GM12878 (cell line): ENCODE results near the gene CCDC120. TPM values are rescaled to one million over a fixed set of nuclear protein-coding genes. Genes with fewer than 3 reads are reported as not detected.

Experiments
- ATAC-seq: fragments of 200-7000 bp; cut with Tn5 transposase; 3 replicates; pipeline ENCODE4 v1.9.1; 2020; ENCODE audit warnings: mild to moderate bottlenecking, moderate library complexity
- BruUV-seq: library from RNA; stranded (reverse); fragments of 400-500 nt; replicated peaks from 2 replicates; lab custom pipeline; 2021; lab: Mats Ljungman, UMichigan
- CTCF ChIA-PET: fragments of 300-600 bp; sonication (Branson Sonifier 250); formaldehyde crosslinking; extraction: SDS; loops from one replicate; lab custom pipeline; 2021; ENCODE audit warnings: inconsistent platforms; lab: Yijun Ruan, JAX
- POLR2A ChIA-PET: fragments of 350-600 bp; formaldehyde crosslinking; extraction: SDS; loops from one replicate; lab custom pipeline; 2021; ENCODE audit warnings: inconsistent platforms; lab: Charles Lee
- RAD21 ChIA-PET: fragments of 300-600 bp; sonication (Branson Sonifier 250); formaldehyde crosslinking; loops from one replicate; lab custom pipeline; 2023; ENCODE audit warnings: antibody characterized with exemption; ENCODE audit not compliant: unreplicated experiment; lab: Charles Lee
- SMC1A ChIA-PET: fragments of 300-600 bp; sonication (Branson Sonifier 250); formaldehyde crosslinking; loops from one replicate; lab custom pipeline; 2023; ENCODE audit not compliant: unreplicated experiment, uncharacterized antibody; lab: Charles Lee
- DNase-seq: peaks from one replicate; pipeline ENCODE4 v3.0.0-alpha.2; 2011; ENCODE audit warnings: low read depth, low spot score
- FAIRE-seq: peaks from 3 replicates; lab custom pipeline; 2011; peaks lifted over from hg19 to GRCh38; lab: Jason Lieb, UNC
- H2AFZ ChIP-seq: 2 replicates; pipeline ENCODE4 v1.6.0; 2011; ENCODE audit warnings: low read depth, low read length, control low read depth; ENCODE audit not compliant: control insufficient read depth
- H3K27ac ChIP-seq: 2 replicates; pipeline ENCODE4 v1.5.1; 2011; ENCODE audit warnings: control low read depth; ENCODE audit not compliant: control insufficient read depth, insufficient read depth
- H3K27me3 ChIP-seq, 2 experiments: replicated peaks in 1 of 2; 2 replicates each; pipeline versions ENCODE4 v1.6.0 to v1.6.1; 2011; ENCODE audit warnings: low read length in 1 of 2; ENCODE audit not compliant: control insufficient read depth in 2 of 2, insufficient read depth in 2 of 2
- H3K36me3 ChIP-seq, 2 experiments: 2 replicates each; pipeline ENCODE4 v1.5.1; 2011; ENCODE audit warnings: low read length in 1 of 2; ENCODE audit not compliant: control insufficient read depth in 2 of 2, insufficient read depth in 2 of 2
- H3K4me1 ChIP-seq: 2 replicates; pipeline ENCODE4 v1.6.1; 2011; ENCODE audit warnings: mild to moderate bottlenecking, low read length, moderate library complexity, mixed read lengths; ENCODE audit not compliant: control insufficient read depth, insufficient read depth
- H3K4me2 ChIP-seq: 2 replicates; pipeline ENCODE4 v1.6.0; 2011; ENCODE audit warnings: control low read depth; ENCODE audit not compliant: control insufficient read depth, insufficient read depth
- H3K4me3 ChIP-seq: fragments of 200-600 bp; sonication (generic); 2 replicates; pipeline ENCODE4 v1.5.1; 2016
- H3K79me2 ChIP-seq: 2 replicates; pipeline ENCODE4 v1.6.0; 2011; ENCODE audit warnings: low read length; ENCODE audit not compliant: control insufficient read depth, insufficient read depth
- H3K9ac ChIP-seq: 2 replicates; pipeline ENCODE4 v1.8.0; 2011; ENCODE audit warnings: low read length, control low read depth, mixed read lengths; ENCODE audit not compliant: control insufficient read depth, insufficient read depth
- H3K9me3 ChIP-seq: replicated peaks from 3 replicates; pipeline ENCODE4 v1.5.1; 2011; ENCODE audit warnings: mild to moderate bottlenecking, low read length; ENCODE audit not compliant: control insufficient read depth, insufficient read depth
- H4K20me1 ChIP-seq: 2 replicates; pipeline ENCODE4 v1.6.0; 2011; ENCODE audit not compliant: control insufficient read depth, insufficient read depth
- BHLHE40 ChIP-seq, 2 experiments: fragments of 450-650 bp in 1 of 2; IDR thresholded peaks; 2 replicates each; pipeline ENCODE4 v1.6.1; 2011 to 2017; ENCODE audit warnings: low read depth in 2 of 2, borderline replicate concordance in 1 of 2, improper control_type of control experiment in 1 of 2, low read length in 1 of 2, mild to moderate bottlenecking in 1 of 2
- CBFB ChIP-seq: IDR thresholded peaks from 2 replicates; pipeline ENCODE4 v1.6.1; 2016; ENCODE audit warnings: antibody characterized with exemption, low read depth
- CHD1 ChIP-seq: IDR thresholded peaks from 2 replicates; pipeline ENCODE4 v1.6.1; 2012; ENCODE audit warnings: low read depth, low read length, improper control_type of control experiment
- DPF2 ChIP-seq: fragments of 450-650 bp; IDR thresholded peaks from 2 replicates; pipeline ENCODE4 v1.6.1; 2017; ENCODE audit warnings: mild to moderate bottlenecking
- E2F8 ChIP-seq: fragments of 450-650 bp; IDR thresholded peaks from 2 replicates; pipeline ENCODE4 v1.6.1; 2018; ENCODE audit warnings: mild to moderate bottlenecking, low read depth, moderate library complexity; ENCODE audit not compliant: partially characterized antibody
- IKZF1 ChIP-seq: fragments of 450-650 bp; conservative IDR thresholded peaks from 2 replicates; pipeline ENCODE4 v1.6.1; 2017; ENCODE audit warnings: antibody characterized with exemption, mild to moderate bottlenecking
- IKZF2 ChIP-seq, 2 experiments: fragments of 450-650 bp; IDR thresholded peaks; 2 replicates each; pipeline ENCODE4 v1.6.1; 2017; ENCODE audit warnings: mild to moderate bottlenecking in 2 of 2, moderate library complexity in 2 of 2
- MEF2B ChIP-seq: fragments of 450-650 bp; IDR thresholded peaks from 2 replicates; pipeline ENCODE4 v1.6.1; 2018; ENCODE audit warnings: mild to moderate bottlenecking, moderate library complexity; ENCODE audit not compliant: partially characterized antibody, poor library complexity, severe bottlenecking
- MXI1 ChIP-seq: fragments of 150-350 bp; IDR thresholded peaks from 2 replicates; pipeline ENCODE4 v1.6.1; 2011; ENCODE audit warnings: low read depth, mild to moderate bottlenecking, inconsistent platforms, low read length, improper control_type of control experiment
- PML ChIP-seq: IDR thresholded peaks from 2 replicates; pipeline ENCODE4 v1.6.1; 2012; ENCODE audit warnings: low read length, inconsistent platforms
- POLR2AphosphoS5 ChIP-seq: IDR thresholded peaks from 2 replicates; pipeline ENCODE4 v1.6.1; 2011; ENCODE audit warnings: mild to moderate bottlenecking, low read length, inconsistent platforms
- SP1 ChIP-seq: IDR thresholded peaks from one replicate; pipeline ENCODE4 v1.6.1; 2011; ENCODE audit warnings: low read depth, low read length
- WRNIP1 ChIP-seq: IDR thresholded peaks from 2 replicates; pipeline ENCODE4 v1.6.1; 2011; ENCODE audit warnings: low read depth, low read length, improper control_type of control experiment, borderline replicate concordance
- YBX1 ChIP-seq: fragments of 450-650 bp; IDR thresholded peaks from 2 replicates; pipeline ENCODE4 v1.6.1; 2016; ENCODE audit warnings: antibody characterized with exemption
- WGBS: methylation state at CpG from one replicate; pipeline ENCODE4 v1.1.6; 2016; ENCODE audit warnings: low lambda C conversion rate; ENCODE audit not compliant: insufficient replicate concordance, insufficient coverage; ENCODE audit errors: missing lambda C conversion rate; 5-methylcytosine and 5-hydroxymethylcytosine counted together
- in situ Hi-C: fragments of 300-500 bp; cut with MboI; formaldehyde crosslinking; loops from 9 replicates; pipeline ENCODE4 v1.14.3; 2018; ENCODE audit warnings: mixed read lengths
- intact Hi-C: fragments of 100-400 bp; cut with micrococcal nuclease; formaldehyde crosslinking; loops from one replicate; pipeline ENCODE4 v1.14.2; 2022; ENCODE audit not compliant: unreplicated experiment
- polyA plus RNA-seq, 11 experiments: library from polyadenylated mRNA; depleted of rRNA in 4 of 11; unstranded in 6 of 11; stranded (reverse) in 5 of 11; fragments of >200 nt; fragmentation: Nextera tagmentation in 4 of 11; fragmentation: Illumina TruSeq in 1 of 11; extraction: Ambion mirVana in 4 of 11; extraction: Trizol in 1 of 11; gene quantifications; 1 replicate in 1 of 11; 2 replicates in 10 of 11; pipeline versions ENCODE4 v1.2.1 to v1.2.3, GENCODE V29; 2011 to 2016; ENCODE audit warnings: inconsistent platforms in 2 of 11, missing spikeins in 2 of 11, low read depth in 1 of 11
- total RNA-seq, 4 experiments: library from RNA; depleted of rRNA in 3 of 4; stranded (reverse); fragments of >200 nt in 3 of 4; fragmentation: Illumina TruSeq in 1 of 4; extraction: Trizol in 1 of 4; gene quantifications; 2 replicates each; pipeline versions ENCODE4 v1.2.1 to v1.2.3, GENCODE V29; 2013 to 2021
- TF ChIP-seq, protein P1 (sequence below): fragments of 450-650 bp; IDR thresholded peaks from 2 replicates; pipeline ENCODE4 v1.6.1; 2018; ENCODE audit warnings: borderline replicate concordance, mild to moderate bottlenecking; ENCODE audit not compliant: partially characterized antibody
- TF ChIP-seq, protein P2 (sequence below): fragments of 450-650 bp; IDR thresholded peaks from 2 replicates; pipeline ENCODE4 v1.6.1; 2016; ENCODE audit warnings: mild to moderate bottlenecking
- TF ChIP-seq, protein P3 (sequence below): IDR thresholded peaks from 2 replicates; pipeline ENCODE4 v1.6.1; 2011; ENCODE audit warnings: low read depth, low read length, improper control_type of control experiment, borderline replicate concordance

CCDC120 gene
- total and polyA plus RNA-seq, 10 of the 15 experiments (the other 5 are each of a cell fraction or from before 2014, with no cell fraction given) = 0.11 to 4.1 (median 0.76) TPM

DNA sequence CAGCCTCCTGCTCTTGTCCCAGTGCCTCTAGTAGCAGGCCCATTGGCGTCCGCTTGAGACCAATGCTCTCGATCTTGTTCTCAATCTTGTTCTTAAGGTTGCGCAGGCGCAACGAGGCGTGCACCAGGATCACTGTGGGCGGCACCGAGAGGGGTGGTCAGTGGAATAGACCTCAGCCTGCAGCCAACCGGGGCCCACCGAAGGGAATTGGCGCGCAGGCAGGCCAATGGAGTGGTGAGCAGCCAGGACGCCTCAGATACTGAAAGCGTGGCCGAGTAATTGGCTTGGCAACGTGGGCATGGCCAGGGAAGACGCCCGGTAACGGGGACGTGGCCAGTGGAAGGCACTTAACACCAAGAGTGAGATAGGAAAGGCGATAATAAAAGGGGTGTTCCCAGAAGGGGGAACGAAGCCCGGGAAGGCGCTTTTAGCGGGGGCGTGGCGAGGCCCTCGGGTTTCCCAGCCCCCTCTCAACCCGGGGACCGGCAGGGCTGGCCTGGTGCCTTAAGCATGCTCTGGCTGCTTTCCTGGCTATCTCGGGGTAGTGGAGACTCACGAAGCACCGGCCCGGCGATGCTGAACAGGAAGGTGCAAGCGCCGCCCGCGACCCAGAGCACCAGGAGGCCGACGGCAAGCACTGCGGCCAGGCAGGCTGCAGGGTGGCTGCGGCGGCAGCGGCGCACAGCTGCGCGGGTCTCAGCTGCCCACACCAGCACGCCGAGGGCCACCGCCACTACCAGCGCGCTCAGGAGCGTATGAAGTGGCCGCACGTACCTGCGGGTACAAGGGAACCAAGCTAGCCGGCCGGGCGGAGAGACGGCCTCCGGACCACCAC, 13.3 kb downstream of the CCDC120 start:
- ChIA-PET CTCF (no interaction called here), SMC1A (no interaction called here), RAD21 (no interaction called here), POLR2A (no interaction called here)
- DNase-seq (no peak), ATAC-seq (no peak), FAIRE-seq (no peak)
- intact Hi-C loops = no loop called here
- Histone ChIP-seq H3K4me2 (no peak overlapping the region), H3K4me1 (no peaks in the 10 kb centered on the region), H2AFZ (no peak overlapping the region), H3K79me2 (no peaks in the 10 kb centered on the region), H3K36me3 (no peaks in the 10 kb centered on the region; a peak in 1 of 4 replicates), H3K9me3 (peaks cover 2% of the 10 kb centered on the region; the same call in 1 of the 3 replicates), H3K9ac (no peak overlapping the region), H4K20me1 (no peaks in the 10 kb centered on the region), H3K27ac (no peak overlapping the region), H3K27me3 (no peaks in the 10 kb centered on the region), H3K4me3 (no peak overlapping the region)
- in situ Hi-C loops = no loop called here
- 87% methylated on average over 57 of the region's 63 CpGs for WGBS
- no TSS peak for BruUV-seq
- no peak for TF ChIP-seq POLR2AphosphoS5
- TF ChIP-seq SP1 = no peak
- no peak for TF ChIP-seq PML
- no peak for TF ChIP-seq IKZF2 (IDR thresholded peaks at IDR 0.05)
- TF ChIP-seq, protein P1, sequence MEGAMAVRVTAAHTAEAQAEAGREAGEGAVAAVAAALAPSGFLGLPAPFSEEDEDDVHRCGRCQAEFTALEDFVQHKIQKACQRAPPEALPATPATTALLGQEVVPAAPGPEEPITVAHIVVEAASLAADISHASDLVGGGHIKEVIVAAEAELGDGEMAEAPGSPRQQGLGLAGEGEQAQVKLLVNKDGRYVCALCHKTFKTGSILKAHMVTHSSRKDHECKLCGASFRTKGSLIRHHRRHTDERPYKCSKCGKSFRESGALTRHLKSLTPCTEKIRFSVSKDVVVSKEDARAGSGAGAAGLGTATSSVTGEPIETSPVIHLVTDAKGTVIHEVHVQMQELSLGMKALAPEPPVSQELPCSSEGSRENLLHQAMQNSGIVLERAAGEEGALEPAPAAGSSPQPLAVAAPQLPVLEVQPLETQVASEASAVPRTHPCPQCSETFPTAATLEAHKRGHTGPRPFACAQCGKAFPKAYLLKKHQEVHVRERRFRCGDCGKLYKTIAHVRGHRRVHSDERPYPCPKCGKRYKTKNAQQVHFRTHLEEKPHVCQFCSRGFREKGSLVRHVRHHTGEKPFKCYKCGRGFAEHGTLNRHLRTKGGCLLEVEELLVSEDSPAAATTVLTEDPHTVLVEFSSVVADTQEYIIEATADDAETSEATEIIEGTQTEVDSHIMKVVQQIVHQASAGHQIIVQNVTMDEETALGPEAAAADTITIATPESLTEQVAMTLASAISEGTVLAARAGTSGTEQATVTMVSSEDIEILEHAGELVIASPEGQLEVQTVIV = no peak
- no peak for TF ChIP-seq MXI1
- TF ChIP-seq, protein P2, sequence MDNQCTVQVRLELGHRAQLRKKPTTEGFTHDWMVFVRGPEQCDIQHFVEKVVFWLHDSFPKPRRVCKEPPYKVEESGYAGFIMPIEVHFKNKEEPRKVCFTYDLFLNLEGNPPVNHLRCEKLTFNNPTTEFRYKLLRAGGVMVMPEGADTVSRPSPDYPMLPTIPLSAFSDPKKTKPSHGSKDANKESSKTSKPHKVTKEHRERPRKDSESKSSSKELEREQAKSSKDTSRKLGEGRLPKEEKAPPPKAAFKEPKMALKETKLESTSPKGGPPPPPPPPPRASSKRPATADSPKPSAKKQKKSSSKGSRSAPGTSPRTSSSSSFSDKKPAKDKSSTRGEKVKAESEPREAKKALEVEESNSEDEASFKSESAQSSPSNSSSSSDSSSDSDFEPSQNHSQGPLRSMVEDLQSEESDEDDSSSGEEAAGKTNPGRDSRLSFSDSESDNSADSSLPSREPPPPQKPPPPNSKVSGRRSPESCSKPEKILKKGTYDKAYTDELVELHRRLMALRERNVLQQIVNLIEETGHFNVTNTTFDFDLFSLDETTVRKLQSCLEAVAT = no peak
- TF ChIP-seq YBX1 = no peak
- no peak for TF ChIP-seq IKZF1
- no peak for TF ChIP-seq E2F8
- no peak for TF ChIP-seq CHD1
- no peak for TF ChIP-seq WRNIP1
- no peak for TF ChIP-seq MEF2B
- TF ChIP-seq CBFB = no peak
- TF ChIP-seq, protein P3, sequence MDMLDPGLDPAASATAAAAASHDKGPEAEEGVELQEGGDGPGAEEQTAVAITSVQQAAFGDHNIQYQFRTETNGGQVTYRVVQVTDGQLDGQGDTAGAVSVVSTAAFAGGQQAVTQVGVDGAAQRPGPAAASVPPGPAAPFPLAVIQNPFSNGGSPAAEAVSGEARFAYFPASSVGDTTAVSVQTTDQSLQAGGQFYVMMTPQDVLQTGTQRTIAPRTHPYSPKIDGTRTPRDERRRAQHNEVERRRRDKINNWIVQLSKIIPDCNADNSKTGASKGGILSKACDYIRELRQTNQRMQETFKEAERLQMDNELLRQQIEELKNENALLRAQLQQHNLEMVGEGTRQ = no peak
- TF ChIP-seq BHLHE40 (IDR thresholded peaks at IDR 0.05; ENCODE audit: borderline replicate concordance in 1 of 2, low read depth in 2 of 2, low read length in 1 of 2) = no peak
- no peak for TF ChIP-seq DPF2
